ENCODE data around the gene SPRY1.

Gene SPRY1, protein sequence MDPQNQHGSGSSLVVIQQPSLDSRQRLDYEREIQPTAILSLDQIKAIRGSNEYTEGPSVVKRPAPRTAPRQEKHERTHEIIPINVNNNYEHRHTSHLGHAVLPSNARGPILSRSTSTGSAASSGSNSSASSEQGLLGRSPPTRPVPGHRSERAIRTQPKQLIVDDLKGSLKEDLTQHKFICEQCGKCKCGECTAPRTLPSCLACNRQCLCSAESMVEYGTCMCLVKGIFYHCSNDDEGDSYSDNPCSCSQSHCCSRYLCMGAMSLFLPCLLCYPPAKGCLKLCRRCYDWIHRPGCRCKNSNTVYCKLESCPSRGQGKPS

DNA sequence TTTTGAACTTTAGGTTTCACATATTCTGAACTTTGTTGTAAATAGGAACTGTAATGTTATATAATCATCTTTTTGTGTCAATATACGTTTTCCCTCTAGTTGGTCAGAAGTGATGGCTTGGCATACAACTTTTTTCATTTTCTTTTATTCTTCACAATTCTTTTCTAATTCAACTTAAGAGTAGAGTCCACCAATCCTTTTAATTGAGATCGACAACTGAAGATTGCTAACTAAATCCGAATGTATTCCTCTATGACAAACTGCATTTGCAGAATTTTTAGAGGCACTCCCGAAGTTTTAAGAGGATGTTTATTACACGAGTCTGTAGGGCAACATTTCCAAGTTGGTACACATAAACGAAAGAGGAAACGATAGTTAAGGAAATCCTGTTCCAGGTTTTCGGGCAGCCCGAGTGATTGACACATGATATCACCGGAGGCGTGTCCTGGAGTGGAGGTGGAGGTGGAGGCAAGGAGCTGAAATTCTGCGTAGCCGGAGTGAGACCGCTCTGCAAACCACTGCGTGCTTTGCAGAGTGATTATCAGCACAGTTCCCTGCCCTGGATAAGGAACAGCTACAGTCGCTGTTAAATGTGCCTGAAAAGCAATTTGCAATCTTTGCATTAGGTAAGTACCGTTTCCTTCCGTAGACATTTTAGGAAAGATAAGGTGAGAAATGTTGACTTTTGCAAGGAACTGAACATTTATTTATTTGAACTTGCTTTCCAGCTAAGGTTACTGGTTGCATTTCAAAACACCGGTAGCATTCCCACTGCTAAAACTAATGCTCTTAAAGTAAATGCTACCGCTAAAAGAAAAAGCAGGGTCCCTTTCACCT, at the start of gene SPRY1:
Gene SPRY1 (plus strand): TSS at position 489 of the 837 bp plus-strand sequence. CDS start 4,797 bp downstream, outside the sequence.
- Histone ChIP-seq H3K4me1 (ENCODE audit: control insufficient read depth in 1 of 2, insufficient read depth in 2 of 2, low read length in 2 of 2) (no peaks in the 10 kb centered on the region), H3K27ac (ENCODE audit: low read length) (peak within 1 kb of the TSS; percentile 90), H3K36me3 (ENCODE audit: control insufficient read depth in 1 of 2, insufficient read depth in 2 of 2, low read length in 2 of 2) (peaks cover 2% of the 10 kb centered on the region in 2 donors), H3K4me3 (ENCODE audit: low read depth in 1 of 2, low read length in 2 of 2) (peak within 1 kb of the TSS; percentile 82 to 91), H3K27me3 (ENCODE audit: low read depth, low read length) (no peaks in the 10 kb centered on the region), H3K9me3 (ENCODE audit: control insufficient read depth in 1 of 2, low read length in 2 of 2) (no peaks in the 10 kb centered on the region)

DNA sequence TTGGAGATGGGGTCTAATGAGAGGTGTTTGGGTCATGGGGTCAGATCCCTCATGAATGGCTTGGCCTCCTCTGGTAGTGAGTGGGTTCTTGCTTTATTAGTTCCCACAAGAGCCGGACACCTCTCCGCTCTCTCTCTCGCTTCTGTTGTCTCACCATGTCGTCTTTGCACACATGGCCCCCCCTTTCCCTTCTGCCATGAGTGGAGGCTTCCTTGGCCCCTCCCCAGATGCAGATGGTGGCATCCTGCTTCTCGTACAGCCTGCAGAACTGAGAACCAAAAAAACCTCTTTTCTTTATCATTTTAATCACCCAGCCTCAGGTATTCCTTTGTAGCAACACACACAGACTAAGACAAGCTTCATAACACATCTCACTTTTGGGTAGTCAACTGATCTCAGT, 49.6 kb upstream of the SPRY1 start:
- no peak overlapping the region for H3K27ac ChIP-seq (ENCODE audit: low read length)
- no peaks in the 10 kb centered on the region for H3K9me3 ChIP-seq (ENCODE audit: control insufficient read depth in 1 of 2, low read length in 2 of 2)
- no peaks in the 10 kb centered on the region for H3K4me1 ChIP-seq (ENCODE audit: control insufficient read depth in 1 of 2, insufficient read depth in 2 of 2, low read length in 2 of 2)
- no peaks in the 10 kb centered on the region for H3K27me3 ChIP-seq (ENCODE audit: low read depth, low read length)
- no peak overlapping the region for H3K4me3 ChIP-seq (ENCODE audit: low read depth in 1 of 2, low read length in 2 of 2)
- no peaks in the 10 kb centered on the region for H3K36me3 ChIP-seq (ENCODE audit: control insufficient read depth in 1 of 2, insufficient read depth in 2 of 2, low read length in 2 of 2)

DNA sequence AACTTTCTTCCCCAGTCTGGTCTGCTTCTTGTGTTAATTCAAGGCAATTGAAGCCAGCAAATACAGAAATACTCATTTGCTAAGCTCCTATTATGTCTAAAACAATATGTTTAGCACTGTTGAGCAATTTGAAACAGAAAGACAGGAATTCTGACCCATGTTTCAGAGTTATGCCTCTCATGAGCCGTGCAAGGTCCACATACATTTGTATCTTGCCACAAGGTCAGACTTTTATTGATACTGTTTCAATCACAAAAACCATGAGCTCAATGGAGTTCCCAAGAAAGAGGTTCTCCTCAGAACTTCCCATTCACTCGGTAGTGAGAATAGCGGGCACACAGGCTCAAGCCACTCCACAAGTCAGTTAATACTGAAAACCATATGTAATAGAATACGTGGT, 47.6 kb upstream of the SPRY1 start:
- no peaks in the 10 kb centered on the region for H3K36me3 ChIP-seq (ENCODE audit: control insufficient read depth in 1 of 2, insufficient read depth in 2 of 2, low read length in 2 of 2)
- H3K27ac ChIP-seq (ENCODE audit: low read length): no peak overlapping the region
- no peak overlapping the region for H3K4me3 ChIP-seq (ENCODE audit: low read depth in 1 of 2, low read length in 2 of 2)
- H3K27me3 ChIP-seq (ENCODE audit: low read depth, low read length): no peaks in the 10 kb centered on the region
- no peaks in the 10 kb centered on the region for H3K9me3 ChIP-seq (ENCODE audit: control insufficient read depth in 1 of 2, low read length in 2 of 2)
- peaks cover 0 to 4% of the 10 kb centered on the region in 2 donors for H3K4me1 ChIP-seq (ENCODE audit: control insufficient read depth in 1 of 2, insufficient read depth in 2 of 2, low read length in 2 of 2)

DNA sequence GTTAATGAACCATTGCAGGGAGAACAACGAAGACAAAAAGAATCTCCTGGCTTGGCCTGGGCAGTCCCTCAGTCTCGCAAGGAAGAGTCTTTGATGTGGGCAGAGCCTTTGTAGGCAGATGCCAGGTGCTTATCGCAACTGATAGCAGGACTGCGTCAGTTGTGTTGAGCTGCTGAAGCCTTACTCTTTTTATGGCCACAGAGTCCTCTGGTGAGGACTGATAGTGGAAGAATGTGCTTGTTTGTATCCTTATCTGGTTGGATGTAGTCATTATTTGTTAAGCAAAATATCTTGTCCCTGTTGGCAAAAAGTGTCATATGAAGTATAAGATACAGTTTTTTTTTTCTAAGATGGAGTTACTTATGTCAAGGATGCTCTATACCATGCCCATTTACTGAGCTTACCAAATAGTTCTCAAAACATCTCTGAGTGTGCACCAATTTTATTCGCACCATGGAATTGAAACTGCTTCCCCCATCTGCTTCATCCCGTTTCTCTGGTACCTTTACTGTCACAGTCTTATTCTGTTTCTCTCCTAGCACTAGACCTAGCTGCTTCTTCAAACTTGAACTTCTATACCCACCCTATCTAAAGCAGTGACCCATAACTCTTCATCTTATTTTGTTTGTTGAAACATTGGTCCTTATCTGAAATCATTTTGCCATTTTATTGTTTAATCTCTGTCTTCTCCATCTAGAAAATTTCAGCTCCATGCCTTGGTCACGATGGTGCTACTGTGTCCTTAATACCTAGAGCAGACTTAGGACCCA, 47.0 kb upstream of the SPRY1 start:
- H3K9me3 ChIP-seq (ENCODE audit: control insufficient read depth in 1 of 2, low read length in 2 of 2): no peaks in the 10 kb centered on the region
- no peak overlapping the region for H3K4me3 ChIP-seq (ENCODE audit: low read depth in 1 of 2, low read length in 2 of 2)
- no peaks in the 10 kb centered on the region for H3K27me3 ChIP-seq (ENCODE audit: low read depth, low read length)
- H3K27ac ChIP-seq (ENCODE audit: low read length): no peak overlapping the region
- H3K4me1 ChIP-seq (ENCODE audit: control insufficient read depth in 1 of 2, insufficient read depth in 2 of 2, low read length in 2 of 2): peaks cover 0 to 4% of the 10 kb centered on the region in 2 donors
- no peaks in the 10 kb centered on the region for H3K36me3 ChIP-seq (ENCODE audit: control insufficient read depth in 1 of 2, insufficient read depth in 2 of 2, low read length in 2 of 2)

DNA sequence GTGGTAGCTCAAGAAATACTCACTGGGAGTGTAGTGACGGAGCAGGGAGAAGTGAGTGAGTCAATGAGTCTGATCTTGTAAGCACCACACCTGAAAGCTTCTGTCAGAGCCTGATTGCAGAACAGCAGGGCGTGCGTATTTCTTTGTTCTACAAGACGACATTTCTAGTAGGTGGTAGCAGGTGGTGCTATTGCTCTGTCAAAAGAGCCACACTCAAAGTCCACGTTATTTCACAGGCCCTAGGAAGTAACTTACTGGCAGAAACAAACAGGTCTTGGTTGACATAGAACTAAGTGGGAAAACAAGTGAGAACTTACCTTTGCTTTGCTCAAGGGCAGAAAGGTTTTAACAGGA, 46.4 kb upstream of the SPRY1 start:
- H3K4me3 ChIP-seq (ENCODE audit: low read depth in 1 of 2, low read length in 2 of 2): no peak overlapping the region
- H3K27me3 ChIP-seq (ENCODE audit: low read depth, low read length): no peaks in the 10 kb centered on the region
- H3K4me1 ChIP-seq (ENCODE audit: control insufficient read depth in 1 of 2, insufficient read depth in 2 of 2, low read length in 2 of 2): peaks cover 0 to 4% of the 10 kb centered on the region in 2 donors
- no peaks in the 10 kb centered on the region for H3K9me3 ChIP-seq (ENCODE audit: control insufficient read depth in 1 of 2, low read length in 2 of 2)
- no peaks in the 10 kb centered on the region for H3K36me3 ChIP-seq (ENCODE audit: control insufficient read depth in 1 of 2, insufficient read depth in 2 of 2, low read length in 2 of 2)
- no peak overlapping the region for H3K27ac ChIP-seq (ENCODE audit: low read length)

DNA sequence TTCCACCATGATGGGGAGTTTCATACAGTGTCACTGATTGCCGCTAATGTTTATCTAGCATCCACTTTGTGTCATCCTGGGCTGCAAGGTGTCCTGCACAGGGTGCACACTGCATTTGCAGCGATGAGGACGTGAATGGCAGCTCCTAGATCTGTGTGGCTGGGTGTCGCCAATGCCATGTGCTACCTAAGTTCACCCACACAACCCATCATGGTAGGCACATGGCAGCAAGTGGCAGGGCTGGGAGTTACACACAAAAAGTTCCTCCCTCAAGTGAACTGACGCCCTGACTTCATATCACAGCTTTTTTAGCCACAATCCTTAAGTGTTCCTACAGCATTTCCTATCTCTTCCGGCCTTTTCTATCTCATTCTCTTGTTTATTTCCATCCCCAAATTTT, 45.9 kb upstream of the SPRY1 start:
- Histone ChIP-seq H3K27ac (ENCODE audit: low read length) (no peak overlapping the region), H3K4me1 (ENCODE audit: control insufficient read depth in 1 of 2, insufficient read depth in 2 of 2, low read length in 2 of 2) (peaks cover 0 to 4% of the 10 kb centered on the region in 2 donors), H3K36me3 (ENCODE audit: control insufficient read depth in 1 of 2, insufficient read depth in 2 of 2, low read length in 2 of 2) (no peaks in the 10 kb centered on the region), H3K9me3 (ENCODE audit: control insufficient read depth in 1 of 2, low read length in 2 of 2) (no peaks in the 10 kb centered on the region), H3K27me3 (ENCODE audit: low read depth, low read length) (no peaks in the 10 kb centered on the region), H3K4me3 (ENCODE audit: low read depth in 1 of 2, low read length in 2 of 2) (no peak overlapping the region)

DNA sequence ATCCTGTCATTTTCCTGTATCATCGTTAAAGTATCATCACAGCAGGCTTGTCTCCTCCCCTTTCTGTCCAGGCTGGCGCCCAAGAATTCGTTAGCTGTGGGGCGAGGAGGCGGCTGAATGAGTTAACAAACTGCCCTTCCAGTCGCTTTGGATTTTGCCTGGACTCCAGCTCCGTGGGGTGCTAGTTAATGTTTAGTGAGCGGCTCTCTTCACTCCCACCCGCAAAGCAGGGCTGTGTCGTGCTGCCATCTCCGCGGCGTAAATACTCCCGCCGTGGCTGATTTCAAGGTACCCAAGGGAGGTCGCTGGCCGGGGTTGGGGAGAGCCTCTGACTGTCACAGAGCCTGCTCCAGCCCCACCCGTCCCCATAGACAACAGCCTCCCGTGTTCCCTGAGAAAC, 44.9 kb upstream of the SPRY1 start:
- Histone ChIP-seq H3K27me3 (ENCODE audit: low read depth, low read length) (no peaks in the 10 kb centered on the region), H3K4me3 (ENCODE audit: low read depth in 1 of 2, low read length in 2 of 2) (no peak overlapping the region), H3K4me1 (ENCODE audit: control insufficient read depth in 1 of 2, insufficient read depth in 2 of 2, low read length in 2 of 2) (peaks cover 0 to 4% of the 10 kb centered on the region in 2 donors), H3K27ac (ENCODE audit: low read length) (no peak overlapping the region), H3K9me3 (ENCODE audit: control insufficient read depth in 1 of 2, low read length in 2 of 2) (no peaks in the 10 kb centered on the region), H3K36me3 (ENCODE audit: control insufficient read depth in 1 of 2, insufficient read depth in 2 of 2, low read length in 2 of 2) (no peaks in the 10 kb centered on the region)

DNA sequence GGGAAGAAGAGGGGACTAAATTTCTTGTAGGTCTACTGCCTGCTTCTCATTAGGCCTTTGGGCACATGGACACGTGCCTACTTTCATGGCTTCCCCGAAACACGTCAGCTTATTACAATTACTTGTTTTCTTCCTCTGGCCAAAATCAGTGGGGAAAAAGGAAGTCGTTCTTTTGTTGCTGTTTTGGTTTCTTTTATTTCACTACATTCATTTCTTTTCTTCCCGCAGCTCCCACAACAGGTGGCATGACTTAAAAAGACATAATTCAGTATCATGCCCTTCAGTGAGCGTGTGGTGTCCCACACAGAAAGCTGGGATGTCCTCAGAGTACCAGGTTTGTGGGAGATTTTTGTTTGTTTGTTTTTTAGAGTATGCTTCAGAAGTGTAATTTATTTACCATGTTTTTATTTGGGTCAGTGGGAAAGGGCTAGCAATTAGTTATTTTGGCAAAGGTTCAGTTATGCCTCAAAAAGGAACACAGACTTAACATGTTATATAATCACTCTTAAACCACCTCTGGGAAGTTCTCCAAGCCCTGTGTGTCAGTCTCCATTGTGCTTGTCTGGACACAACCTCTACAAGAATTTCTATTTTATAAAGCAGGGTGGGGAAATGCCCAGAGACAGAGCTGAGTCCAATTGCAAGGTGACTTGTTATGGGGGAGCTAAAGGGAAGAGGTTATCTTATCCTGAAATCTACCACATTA, 44.2 kb upstream of the SPRY1 start:
- Histone ChIP-seq H3K4me1 (ENCODE audit: control insufficient read depth in 1 of 2, insufficient read depth in 2 of 2, low read length in 2 of 2) (peaks cover 0 to 4% of the 10 kb centered on the region in 2 donors), H3K9me3 (ENCODE audit: control insufficient read depth in 1 of 2, low read length in 2 of 2) (no peaks in the 10 kb centered on the region), H3K4me3 (ENCODE audit: low read depth in 1 of 2, low read length in 2 of 2) (no peak overlapping the region), H3K27me3 (ENCODE audit: low read depth, low read length) (no peaks in the 10 kb centered on the region), H3K27ac (ENCODE audit: low read length) (no peak overlapping the region), H3K36me3 (ENCODE audit: control insufficient read depth in 1 of 2, insufficient read depth in 2 of 2, low read length in 2 of 2) (no peaks in the 10 kb centered on the region)

DNA sequence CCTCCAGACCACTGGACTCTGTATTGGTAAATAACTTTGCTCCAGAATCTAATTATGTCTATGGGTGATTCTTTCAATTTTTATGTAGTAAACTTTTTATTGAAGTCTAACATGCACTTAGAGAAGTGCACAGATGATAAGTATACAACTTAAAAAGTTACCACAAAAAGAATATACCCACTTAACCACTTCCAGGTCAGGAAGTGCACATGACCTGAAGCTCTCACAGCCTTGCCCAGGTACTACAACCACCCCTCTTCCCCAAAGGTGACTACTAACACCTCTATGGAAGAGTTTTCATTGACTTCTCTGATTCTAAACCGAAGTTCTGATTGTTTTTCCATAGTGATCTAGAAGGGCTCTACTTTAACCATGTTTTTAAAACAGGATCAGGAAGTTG, 43.6 kb upstream of the SPRY1 start:
- no peak overlapping the region for H3K27ac ChIP-seq (ENCODE audit: low read length)
- H3K36me3 ChIP-seq (ENCODE audit: control insufficient read depth in 1 of 2, insufficient read depth in 2 of 2, low read length in 2 of 2): no peaks in the 10 kb centered on the region
- H3K4me1 ChIP-seq (ENCODE audit: control insufficient read depth in 1 of 2, insufficient read depth in 2 of 2, low read length in 2 of 2): peaks cover 0 to 4% of the 10 kb centered on the region in 2 donors

DNA sequence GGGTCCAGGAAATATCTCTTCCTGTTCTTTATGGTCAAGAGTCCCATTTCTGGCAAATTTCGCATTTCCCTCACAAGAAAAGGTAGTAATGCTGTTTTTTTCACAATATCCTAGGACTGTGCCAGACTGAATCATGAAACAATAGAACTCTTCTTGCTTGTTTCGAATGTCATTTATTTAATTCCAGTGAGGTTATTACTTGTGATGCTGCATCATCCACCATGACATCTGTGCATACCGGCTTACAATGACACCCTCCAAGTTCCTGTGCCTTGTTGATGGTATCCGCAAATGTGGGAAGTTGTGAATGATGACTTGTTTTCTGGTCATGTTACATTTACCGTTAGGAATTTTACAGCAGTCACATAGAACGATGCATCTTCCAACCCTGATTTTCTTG, 42.9 kb upstream of the SPRY1 start:
- no peak overlapping the region for H3K27ac ChIP-seq (ENCODE audit: low read length)
- no peaks in the 10 kb centered on the region for H3K27me3 ChIP-seq (ENCODE audit: low read depth, low read length)

More for the DNA sequence above, 43.6 kb upstream of the SPRY1 start:
- no peaks in the 10 kb centered on the region for H3K27me3 ChIP-seq (ENCODE audit: low read depth, low read length)
- H3K9me3 ChIP-seq (ENCODE audit: control insufficient read depth in 1 of 2, low read length in 2 of 2): no peaks in the 10 kb centered on the region
- no peak overlapping the region for H3K4me3 ChIP-seq (ENCODE audit: low read depth in 1 of 2, low read length in 2 of 2)

DNA sequence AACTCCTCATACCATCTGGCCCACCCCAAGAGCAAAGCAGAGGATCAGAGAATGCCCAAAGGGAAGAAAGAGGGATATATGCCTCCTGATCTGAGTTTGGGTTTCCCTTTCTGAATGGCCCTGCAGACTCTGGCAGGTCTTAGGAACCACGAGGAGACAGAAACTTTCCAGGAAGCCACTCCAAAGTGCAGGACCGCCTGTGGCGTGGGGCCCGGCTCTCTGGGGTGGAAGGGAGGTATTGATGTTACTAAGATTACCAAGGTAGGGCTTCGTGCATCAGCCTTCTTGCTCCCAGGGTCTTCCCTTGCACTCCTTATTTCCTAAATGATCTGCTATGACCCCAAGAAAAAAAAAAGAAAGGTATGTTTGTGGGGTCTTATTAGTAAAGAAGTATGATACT, 41.9 kb upstream of the SPRY1 start:
- H3K27me3 ChIP-seq (ENCODE audit: low read depth, low read length): no peaks in the 10 kb centered on the region
- no peak overlapping the region for H3K4me3 ChIP-seq (ENCODE audit: low read depth in 1 of 2, low read length in 2 of 2)
- no peak overlapping the region for H3K27ac ChIP-seq (ENCODE audit: low read length)
- peaks cover 0 to 4% of the 10 kb centered on the region in 2 donors for H3K4me1 ChIP-seq (ENCODE audit: control insufficient read depth in 1 of 2, insufficient read depth in 2 of 2, low read length in 2 of 2)
- no peaks in the 10 kb centered on the region for H3K9me3 ChIP-seq (ENCODE audit: control insufficient read depth in 1 of 2, low read length in 2 of 2)
- no peaks in the 10 kb centered on the region for H3K36me3 ChIP-seq (ENCODE audit: control insufficient read depth in 1 of 2, insufficient read depth in 2 of 2, low read length in 2 of 2)

More for the DNA sequence above, 42.9 kb upstream of the SPRY1 start:
- Histone ChIP-seq H3K36me3 (ENCODE audit: control insufficient read depth in 1 of 2, insufficient read depth in 2 of 2, low read length in 2 of 2) (no peaks in the 10 kb centered on the region), H3K4me1 (ENCODE audit: control insufficient read depth in 1 of 2, insufficient read depth in 2 of 2, low read length in 2 of 2) (peaks cover 0 to 4% of the 10 kb centered on the region in 2 donors), H3K4me3 (ENCODE audit: low read depth in 1 of 2, low read length in 2 of 2) (no peak overlapping the region), H3K9me3 (ENCODE audit: control insufficient read depth in 1 of 2, low read length in 2 of 2) (no peaks in the 10 kb centered on the region)
